ENCODE data around the gene TIMELESS.

TIMELESS gene

GRCh38 chr12:56488041-56488955, 39.1 kb upstream of the TIMELESS start, which contains the start of gene GLS2:
Gene GLS2, minus strand, starts transcription at chr12:56488161. Its CDS starts 43 bp downstream, at chr12:56488118.
- Histone ChIP-seq H2BK5ac (ENCODE audit: low read depth, low read length, poor library complexity, severe bottlenecking) (no peak within 1 kb of the TSS), H4K8ac (ENCODE audit: low read length) (no peak within 1 kb of the TSS), H3K79me1 (replicated peaks; ENCODE audit: low read length, poor library complexity, severe bottlenecking) (no peaks in the 10 kb centered on the region), H2BK15ac (ENCODE audit: low read depth, poor library complexity, severe bottlenecking) (no peak within 1 kb of the TSS), H3K9ac (ENCODE audit: low read length) (peak within 1 kb of the TSS; percentile 45), H3K4me2 (ENCODE audit: low read length, poor library complexity, severe bottlenecking) (peak within 1 kb of the TSS; percentile 88), H2AK5ac (ENCODE audit: low read length, severe bottlenecking) (no peak within 1 kb of the TSS), H4K91ac (ENCODE audit: low read length) (peak within 1 kb of the TSS; percentile 2), H3K4me1 (ENCODE audit: control insufficient read depth, insufficient read depth, low read depth, low read length) (peaks cover 14% of the 10 kb centered on the region), H3K27ac (ENCODE audit: low read length, poor library complexity, severe bottlenecking) (no peak within 1 kb of the TSS), H3K18ac (ENCODE audit: low read depth in 1 of 2, low read length in 2 of 2) (no peak within 1 kb of the TSS), H3K27me3 (ENCODE audit: control insufficient read depth in 1 of 2, insufficient read depth in 1 of 2, low read length in 2 of 2) (peaks cover 46 to 55% of the 10 kb centered on the region in 2 experiments), H2BK120ac (ENCODE audit: low read depth, low read length) (no peak within 1 kb of the TSS), H3K14ac (ENCODE audit: low read length in 2 of 2) (peak within 1 kb of the TSS in 1 of 2 experiments; percentile 31), H3K23ac (ENCODE audit: low read length in 2 of 2) (no peak within 1 kb of the TSS), H2AFZ (ENCODE audit: low read depth, low read length) (peak within 1 kb of the TSS; percentile 19), H3K4ac (ENCODE audit: low read depth in 1 of 2, low read length in 2 of 2) (no peak within 1 kb of the TSS), H3K4me3 (ENCODE audit: insufficient read depth in 1 of 2, low read depth in 1 of 2, low read length in 2 of 2) (peak within 1 kb of the TSS; percentile 48 to 78), H2BK12ac (ENCODE audit: low read length in 2 of 2) (no peak within 1 kb of the TSS), H3K36me3 (ENCODE audit: control insufficient read depth in 1 of 2, insufficient read depth in 2 of 2, low read depth in 1 of 2, low read length in 2 of 2) (no peaks in the 10 kb centered on the region), H3K9me3 (ENCODE audit: control insufficient read depth, low read length) (no peaks in the 10 kb centered on the region)
- 34% methylated on average over 57 of the region's 59 CpGs for WGBS
- peak; percentile 69 for DNase-seq

DNA sequence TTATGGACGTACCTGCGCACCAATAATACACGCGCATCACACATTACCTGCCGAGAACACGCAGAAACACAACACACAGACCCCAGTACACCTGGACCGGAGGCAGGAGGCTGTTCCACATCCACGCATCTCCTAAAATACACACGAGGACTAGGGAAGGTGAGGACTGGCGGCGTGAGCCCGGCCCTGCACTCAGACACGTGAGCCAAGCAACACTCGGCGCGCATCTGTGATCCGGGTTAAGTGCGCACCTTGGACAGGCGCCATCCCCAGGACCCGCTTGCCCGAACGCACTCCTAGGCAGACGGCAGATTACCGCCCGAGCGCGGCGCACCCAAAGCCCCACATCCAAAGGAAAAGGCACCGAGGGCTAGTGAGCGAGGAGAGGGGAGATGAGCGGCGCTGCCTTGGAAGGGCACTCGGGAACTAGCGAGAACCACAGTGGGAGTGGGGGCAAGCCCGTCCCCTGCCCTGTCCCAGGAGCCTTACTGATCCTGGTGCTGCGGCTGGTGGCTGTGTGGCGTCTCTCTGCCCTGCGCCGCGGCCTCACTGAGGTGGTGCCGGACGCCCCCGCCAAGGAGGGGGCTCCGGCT, 38.3 kb upstream of the TIMELESS start:
- WGBS, result 5% methylated on average over 43 of the region's 44 CpGs
- Histone ChIP-seq H4K91ac (ENCODE audit: low read length) (no peak overlapping the region), H3K4me2 (ENCODE audit: low read length, poor library complexity, severe bottlenecking) (peak overlapping the region; percentile 88), H3K9me3 (ENCODE audit: control insufficient read depth, low read length) (no peaks in the 10 kb centered on the region), H3K4me1 (ENCODE audit: control insufficient read depth, insufficient read depth, low read depth, low read length) (peaks cover 14% of the 10 kb centered on the region), H2BK5ac (ENCODE audit: low read depth, low read length, poor library complexity, severe bottlenecking) (no peak overlapping the region), H2BK15ac (ENCODE audit: low read depth, poor library complexity, severe bottlenecking) (no peak overlapping the region), H4K8ac (ENCODE audit: low read length) (no peak overlapping the region), H3K27ac (ENCODE audit: low read length, poor library complexity, severe bottlenecking) (no peak overlapping the region), H3K4me3 (ENCODE audit: insufficient read depth in 1 of 2, low read depth in 1 of 2, low read length in 2 of 2) (peak overlapping the region; percentile 48 to 78), H3K14ac (ENCODE audit: low read length in 2 of 2) (peak overlapping the region in 1 of 2 experiments; percentile 31), H3K79me1 (replicated peaks; ENCODE audit: low read length, poor library complexity, severe bottlenecking) (no peaks in the 10 kb centered on the region), H2AK5ac (ENCODE audit: low read length, severe bottlenecking) (no peak overlapping the region), H3K27me3 (ENCODE audit: control insufficient read depth in 1 of 2, insufficient read depth in 1 of 2, low read length in 2 of 2) (peaks cover 46 to 51% of the 10 kb centered on the region in 2 experiments), H2BK120ac (ENCODE audit: low read depth, low read length) (no peak overlapping the region), H3K23ac (ENCODE audit: low read length in 2 of 2) (no peak overlapping the region), H2AFZ (ENCODE audit: low read depth, low read length) (peak overlapping the region; percentile 19), H2BK12ac (ENCODE audit: low read length in 2 of 2) (no peak overlapping the region), H3K9ac (ENCODE audit: low read length) (peak overlapping the region; percentile 45), H3K18ac (ENCODE audit: low read depth in 1 of 2, low read length in 2 of 2) (no peak overlapping the region), H3K36me3 (ENCODE audit: control insufficient read depth in 1 of 2, insufficient read depth in 2 of 2, low read depth in 1 of 2, low read length in 2 of 2) (no peaks in the 10 kb centered on the region), H3K4ac (ENCODE audit: low read depth in 1 of 2, low read length in 2 of 2) (no peak overlapping the region)
- peak; percentile 23 for DNase-seq

DNA sequence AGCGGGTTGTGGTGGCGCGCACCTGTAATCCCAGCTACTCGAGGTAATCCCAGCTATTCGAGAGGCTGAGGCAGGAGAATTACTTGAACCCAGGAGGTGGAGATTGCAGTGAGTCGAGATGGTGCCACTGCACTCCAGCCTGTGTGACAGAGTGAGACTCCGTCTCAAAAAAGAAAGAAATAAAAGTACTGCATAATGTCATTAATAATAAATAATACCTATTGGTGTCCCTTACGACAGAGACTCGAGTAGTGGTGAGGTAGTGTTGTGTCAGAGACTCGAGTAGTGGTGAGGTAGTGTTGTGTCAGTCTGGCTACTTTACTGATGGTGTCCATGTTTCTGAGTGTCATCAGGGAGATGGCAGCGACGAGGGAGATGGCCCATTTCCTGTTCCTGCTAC, 37.5 kb upstream of the TIMELESS start:
- Histone ChIP-seq H4K8ac (ENCODE audit: low read length) (no peak overlapping the region), H3K4me1 (ENCODE audit: control insufficient read depth, insufficient read depth, low read depth, low read length) (peaks cover 14% of the 10 kb centered on the region), H2BK5ac (ENCODE audit: low read depth, low read length, poor library complexity, severe bottlenecking) (no peak overlapping the region), H3K36me3 (ENCODE audit: control insufficient read depth in 1 of 2, insufficient read depth in 2 of 2, low read depth in 1 of 2, low read length in 2 of 2) (no peaks in the 10 kb centered on the region), H3K9me3 (ENCODE audit: control insufficient read depth, low read length) (no peaks in the 10 kb centered on the region), H3K4me3 (ENCODE audit: insufficient read depth in 1 of 2, low read depth in 1 of 2, low read length in 2 of 2) (no peak overlapping the region), H4K91ac (ENCODE audit: low read length) (no peak overlapping the region), H2BK120ac (ENCODE audit: low read depth, low read length) (no peak overlapping the region), H3K4me2 (ENCODE audit: low read length, poor library complexity, severe bottlenecking) (no peak overlapping the region), H3K14ac (ENCODE audit: low read length in 2 of 2) (no peak overlapping the region), H2AFZ (ENCODE audit: low read depth, low read length) (no peak overlapping the region), H2BK12ac (ENCODE audit: low read length in 2 of 2) (no peak overlapping the region), H3K79me1 (replicated peaks; ENCODE audit: low read length, poor library complexity, severe bottlenecking) (no peaks in the 10 kb centered on the region), H3K23ac (ENCODE audit: low read length in 2 of 2) (no peak overlapping the region), H2AK5ac (ENCODE audit: low read length, severe bottlenecking) (no peak overlapping the region), H3K18ac (ENCODE audit: low read depth in 1 of 2, low read length in 2 of 2) (no peak overlapping the region), H2BK15ac (ENCODE audit: low read depth, poor library complexity, severe bottlenecking) (no peak overlapping the region), H3K4ac (ENCODE audit: low read depth in 1 of 2, low read length in 2 of 2) (no peak overlapping the region), H3K27ac (ENCODE audit: low read length, poor library complexity, severe bottlenecking) (no peak overlapping the region), H3K9ac (ENCODE audit: low read length) (no peak overlapping the region), H3K27me3 (ENCODE audit: control insufficient read depth in 1 of 2, insufficient read depth in 1 of 2, low read length in 2 of 2) (peaks cover 46% of the 10 kb centered on the region in 2 experiments)
- 75% methylated on average over 11 of the region's 12 CpGs for WGBS
- no peak for DNase-seq

- no peak overlapping the region for H3K4me2 ChIP-seq (ENCODE audit: low read length, poor library complexity, severe bottlenecking)
- H2AK5ac ChIP-seq (ENCODE audit: low read length, severe bottlenecking), result no peak overlapping the region
- H3K4me1 ChIP-seq (ENCODE audit: control insufficient read depth, insufficient read depth, low read depth, low read length), result peaks cover 14% of the 10 kb centered on the region
- no peak overlapping the region for H3K9ac ChIP-seq (ENCODE audit: low read length)
- H2BK5ac ChIP-seq (ENCODE audit: low read depth, low read length, poor library complexity, severe bottlenecking), result no peak overlapping the region
- no peak overlapping the region for H2AFZ ChIP-seq (ENCODE audit: low read depth, low read length)
- H3K4me3 ChIP-seq (ENCODE audit: insufficient read depth in 1 of 2, low read depth in 1 of 2, low read length in 2 of 2), result no peak overlapping the region
- H3K36me3 ChIP-seq (ENCODE audit: control insufficient read depth in 1 of 2, insufficient read depth in 2 of 2, low read depth in 1 of 2, low read length in 2 of 2), result no peaks in the 10 kb centered on the region
- H3K9me3 ChIP-seq (ENCODE audit: control insufficient read depth, low read length), result no peaks in the 10 kb centered on the region
- no peak overlapping the region for H4K91ac ChIP-seq (ENCODE audit: low read length)
- no CpG with 5 or more reads among the region's 1 CpG for WGBS
- H3K79me1 ChIP-seq (replicated peaks; ENCODE audit: low read length, poor library complexity, severe bottlenecking), result no peaks in the 10 kb centered on the region
- no peak overlapping the region for H3K4ac ChIP-seq (ENCODE audit: low read depth in 1 of 2, low read length in 2 of 2)
- no peak overlapping the region for H2BK12ac ChIP-seq (ENCODE audit: low read length in 2 of 2)
- H3K14ac ChIP-seq (ENCODE audit: low read length in 2 of 2), result no peak overlapping the region
- H3K18ac ChIP-seq (ENCODE audit: low read depth in 1 of 2, low read length in 2 of 2), result no peak overlapping the region
- H3K23ac ChIP-seq (ENCODE audit: low read length in 2 of 2), result no peak overlapping the region
- H3K27me3 ChIP-seq (ENCODE audit: control insufficient read depth in 1 of 2, insufficient read depth in 1 of 2, low read length in 2 of 2), result peaks cover 25 to 28% of the 10 kb centered on the region in 2 experiments
- H2BK120ac ChIP-seq (ENCODE audit: low read depth, low read length), result no peak overlapping the region
- H4K8ac ChIP-seq (ENCODE audit: low read length), result no peak overlapping the region
- DNase-seq, result no peak
- H3K27ac ChIP-seq (ENCODE audit: low read length, poor library complexity, severe bottlenecking), result no peak overlapping the region
- no peak overlapping the region for H2BK15ac ChIP-seq (ENCODE audit: low read depth, poor library complexity, severe bottlenecking)
Observed at GRCh38 chr12:56484566-56484965, 35.3 kb upstream of the TIMELESS start.

Data from mesenchymal stem cell (in vitro differentiated cells and primary cell).